Measurements from ENCODE around the gene ZNF485. TPM values are rescaled to one million over a fixed set of nuclear protein-coding genes. Genes with fewer than 3 reads are reported as not detected.
"Not testable (repeated sequence)": the region's sequence is repeated elsewhere in the genome, so short reads cannot be mapped to it uniquely, and the experiment has no call there.

The ZNF485 gene
- total and polyA plus RNA-seq, 2 donors (not counting 1 experiment from before 2014, with no cell fraction given): 4.8 to 8.4 TPM

DNA sequence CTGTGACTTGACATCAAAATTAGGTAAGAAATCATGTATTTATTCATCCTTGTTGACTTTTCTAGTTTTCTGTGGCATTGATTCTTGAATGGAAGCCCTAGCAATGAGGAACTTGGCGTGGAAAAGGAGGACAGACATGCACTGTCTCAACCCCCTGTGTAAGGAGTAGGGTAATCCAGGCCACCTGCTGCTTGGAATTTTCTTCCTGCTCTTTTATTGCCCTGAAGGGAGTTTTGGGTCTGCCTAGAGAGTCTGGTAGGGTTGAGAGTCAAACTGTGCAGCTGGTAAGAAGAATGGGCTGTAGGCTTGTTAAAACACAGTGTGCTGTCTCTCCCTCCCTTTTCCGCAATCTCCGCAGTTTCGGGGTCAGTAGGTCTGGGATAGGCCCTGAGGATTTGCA, 22.7 kb downstream of the ZNF485 start:
- WGBS (ENCODE audit: insufficient coverage): 50% methylated on average over 1 of the region's 4 CpGs
- H3K4me1 Mint-ChIP-seq: no peaks in the 10 kb centered on the region

DNA sequence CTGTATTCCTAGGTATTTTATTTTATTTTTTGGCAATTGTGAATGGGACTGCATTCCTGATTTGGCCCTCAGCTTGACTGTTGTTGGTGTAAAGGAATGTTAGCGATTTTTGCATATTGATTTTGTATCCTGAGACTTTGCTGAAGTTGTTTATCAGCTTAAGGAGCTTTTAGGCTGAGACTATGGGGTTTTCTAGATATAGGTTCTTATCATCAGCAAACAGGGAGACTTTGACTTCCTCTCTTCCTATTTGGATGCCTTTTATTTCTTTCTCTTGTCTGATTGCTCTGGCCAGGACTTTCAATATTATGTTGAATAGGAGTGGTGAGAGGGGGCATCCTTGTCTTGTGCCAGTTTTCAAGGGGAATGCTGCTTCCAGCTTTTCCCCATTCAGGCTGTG, 29.6 kb downstream of the ZNF485 start:
- H3K9me3 ChIP-seq (ENCODE audit: control extremely low read depth in 1 of 3, control insufficient read depth in 2 of 3, insufficient read depth in 1 of 3, low read length in 2 of 3); intact Hi-C loops (cut with micrococcal nuclease); H3K4me3 ChIP-seq (ENCODE audit: control extremely low read depth in 1 of 5, extremely low read depth in 1 of 5, insufficient read depth in 1 of 5, low read depth in 2 of 5, low read length in 4 of 5); H2AFZ ChIP-seq (ENCODE audit: insufficient read depth, low read depth, low read length, poor library complexity, severe bottlenecking); H3K27ac Mint-ChIP-seq; H3K4me1 ChIP-seq (ENCODE audit: control insufficient read depth in 2 of 2, insufficient read depth in 2 of 2, low read length in 2 of 2); H3K4me1 Mint-ChIP-seq; H3K36me3 ChIP-seq (replicated peaks in 1 of 2; ENCODE audit: control extremely low read depth in 1 of 2, control insufficient read depth in 1 of 2, extremely low read depth in 1 of 2, insufficient read depth in 2 of 2, low read length in 1 of 2); DNase-seq; H3K4me3 Mint-ChIP-seq; H3K79me2 ChIP-seq (ENCODE audit: control insufficient read depth, insufficient read depth, low read length); CTCF ChIA-PET; H4K20me1 ChIP-seq (ENCODE audit: control insufficient read depth, insufficient read depth, low read length, poor library complexity, severe bottlenecking); H3K9ac ChIP-seq (ENCODE audit: low read length); H3K27me3 ChIP-seq (replicated peaks in 1 of 4; ENCODE audit: control extremely low read depth in 1 of 4, control insufficient read depth in 3 of 4, insufficient read depth in 4 of 4, low read length in 3 of 4); ATAC-seq (ENCODE audit: low read depth); H3K27ac ChIP-seq (ENCODE audit: low read length in 2 of 2); POLR2A ChIA-PET; H3K4me2 ChIP-seq (replicated peaks; ENCODE audit: low read depth, low read length, poor library complexity, severe bottlenecking); H3K27me3 Mint-ChIP-seq: not testable (repeated sequence)
- H3K9me3 Mint-ChIP-seq (ENCODE audit: insufficient read depth): peaks cover 17% of the 10 kb centered on the region
- WGBS (ENCODE audit: insufficient coverage): no CpG with 5 or more reads among the region's 1 CpG

More for the DNA sequence above, 22.7 kb downstream of the ZNF485 start:
- Mint-ChIP-seq H3K27ac (no peak overlapping the region), H3K27me3 (no peaks in the 10 kb centered on the region), H3K4me3 (no peak overlapping the region), H3K9me3 (ENCODE audit: insufficient read depth) (peaks cover 7% of the 10 kb centered on the region)
- Histone ChIP-seq H3K9me3 (ENCODE audit: control extremely low read depth in 1 of 3, control insufficient read depth in 2 of 3, insufficient read depth in 1 of 3, low read length in 2 of 3) (no peaks in the 10 kb centered on the region), H3K79me2 (ENCODE audit: control insufficient read depth, insufficient read depth, low read length) (no peaks in the 10 kb centered on the region), H3K9ac (ENCODE audit: low read length) (no peak overlapping the region), H2AFZ (ENCODE audit: insufficient read depth, low read depth, low read length, poor library complexity, severe bottlenecking) (no peak overlapping the region), H4K20me1 (ENCODE audit: control insufficient read depth, insufficient read depth, low read length, poor library complexity, severe bottlenecking) (no peaks in the 10 kb centered on the region), H3K27ac (ENCODE audit: low read length in 2 of 2) (no peak overlapping the region), H3K4me1 (ENCODE audit: control insufficient read depth in 2 of 2, insufficient read depth in 2 of 2, low read length in 2 of 2) (no peaks in the 10 kb centered on the region), H3K4me3 (ENCODE audit: control extremely low read depth in 1 of 5, extremely low read depth in 1 of 5, insufficient read depth in 1 of 5, low read depth in 2 of 5, low read length in 4 of 5) (no peak overlapping the region), H3K4me2 (replicated peaks; ENCODE audit: low read depth, low read length, poor library complexity, severe bottlenecking) (no peak overlapping the region), H3K27me3 (replicated peaks in 1 of 4; ENCODE audit: control extremely low read depth in 1 of 4, control insufficient read depth in 3 of 4, insufficient read depth in 4 of 4, low read length in 3 of 4) (no peaks in the 10 kb centered on the region), H3K36me3 (replicated peaks in 1 of 2; ENCODE audit: control extremely low read depth in 1 of 2, control insufficient read depth in 1 of 2, extremely low read depth in 1 of 2, insufficient read depth in 2 of 2, low read length in 1 of 2) (no peaks in the 10 kb centered on the region)
- DNase-seq (no peak), ATAC-seq (ENCODE audit: low read depth) (no peak)
- POLR2A ChIA-PET: no interaction called here
- TF ChIP-seq EZH2 (IDR thresholded peaks at IDR 0.05; ENCODE audit: borderline replicate concordance, insufficient read depth, low read depth, low read length, poor library complexity, severe bottlenecking): no peak
- TF ChIP-seq, protein P1, sequence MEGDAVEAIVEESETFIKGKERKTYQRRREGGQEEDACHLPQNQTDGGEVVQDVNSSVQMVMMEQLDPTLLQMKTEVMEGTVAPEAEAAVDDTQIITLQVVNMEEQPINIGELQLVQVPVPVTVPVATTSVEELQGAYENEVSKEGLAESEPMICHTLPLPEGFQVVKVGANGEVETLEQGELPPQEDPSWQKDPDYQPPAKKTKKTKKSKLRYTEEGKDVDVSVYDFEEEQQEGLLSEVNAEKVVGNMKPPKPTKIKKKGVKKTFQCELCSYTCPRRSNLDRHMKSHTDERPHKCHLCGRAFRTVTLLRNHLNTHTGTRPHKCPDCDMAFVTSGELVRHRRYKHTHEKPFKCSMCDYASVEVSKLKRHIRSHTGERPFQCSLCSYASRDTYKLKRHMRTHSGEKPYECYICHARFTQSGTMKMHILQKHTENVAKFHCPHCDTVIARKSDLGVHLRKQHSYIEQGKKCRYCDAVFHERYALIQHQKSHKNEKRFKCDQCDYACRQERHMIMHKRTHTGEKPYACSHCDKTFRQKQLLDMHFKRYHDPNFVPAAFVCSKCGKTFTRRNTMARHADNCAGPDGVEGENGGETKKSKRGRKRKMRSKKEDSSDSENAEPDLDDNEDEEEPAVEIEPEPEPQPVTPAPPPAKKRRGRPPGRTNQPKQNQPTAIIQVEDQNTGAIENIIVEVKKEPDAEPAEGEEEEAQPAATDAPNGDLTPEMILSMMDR (IDR thresholded peaks at IDR 0.05): no peak
- intact Hi-C loops (cut with micrococcal nuclease): no loop called here
- CTCF ChIA-PET: no interaction called here

Data from B cell (primary cell).